ENCODE measurements around the gene KRTAP5-6.

- TF ChIP-seq CTCF (IDR thresholded peaks at IDR 0.05) (no peak), POLR2A (IDR thresholded peaks at IDR 0.05) (no peak)
Observed at GRCh38 chr11:1655168-1656060, 41.6 kb upstream of the KRTAP5-6 start.

Measured in uterus (tissue), 2 donors.